Keratinocyte (primary cell): ENCODE measurements around the gene CPLANE2. TPM values are rescaled to one million over a fixed set of nuclear protein-coding genes. Genes with fewer than 3 reads are reported as not detected.

Experiments
- DNase-seq: peaks from one replicate; pipeline ENCODE4 v3.0.0-alpha.2; 2011; ENCODE audit warnings: low read depth, missing footprints, low spot score
- FAIRE-seq: peaks from 2 replicates; lab custom pipeline; 2011; peaks lifted over from hg19 to GRCh38; lab: Jason Lieb, UNC
- H2AFZ ChIP-seq: 2 replicates; pipeline ENCODE4 v1.6.0; 2012; ENCODE audit warnings: low read length, control low read depth, inconsistent platforms; ENCODE audit not compliant: control insufficient read depth
- H3K27ac ChIP-seq: 2 replicates; pipeline ENCODE4 v1.5.1; 2011; ENCODE audit warnings: low read length; ENCODE audit not compliant: control insufficient read depth, insufficient read depth
- H3K27me3 ChIP-seq: 3 replicates; pipeline ENCODE4 v1.6.0; 2011; ENCODE audit warnings: low read length; ENCODE audit not compliant: control insufficient read depth, insufficient read depth; ENCODE audit errors: extremely low read depth
- H3K36me3 ChIP-seq, 2 experiments: 2 replicates in 1 of 2; 3 replicates in 1 of 2; pipeline ENCODE4 v1.5.1; 2011; ENCODE audit warnings: low read length in 2 of 2, mild to moderate bottlenecking in 1 of 2; ENCODE audit not compliant: control insufficient read depth in 2 of 2, insufficient read depth in 2 of 2; ENCODE audit errors: extremely low read depth in 1 of 2
- H3K4me1 ChIP-seq: 3 replicates; pipeline ENCODE4 v1.5.1; 2011; ENCODE audit warnings: low read length; ENCODE audit not compliant: control insufficient read depth, insufficient read depth; ENCODE audit errors: extremely low read depth
- H3K4me2 ChIP-seq: 3 replicates; pipeline ENCODE4 v1.6.0; 2011; ENCODE audit warnings: low read depth, low read length; ENCODE audit not compliant: control insufficient read depth, insufficient read depth; ENCODE audit errors: extremely low read depth
- H3K4me3 ChIP-seq, 3 experiments: fragments of 200-600 bp in 1 of 3; sonication (generic) in 1 of 3; 2 replicates in 2 of 3; 3 replicates in 1 of 3; pipeline ENCODE4 v1.5.1; 2011 to 2016; ENCODE audit warnings: low read length in 3 of 3, mild to moderate bottlenecking in 3 of 3, control low read depth in 2 of 3, inconsistent platforms in 1 of 3, low read depth in 1 of 3, mixed read lengths in 1 of 3, mixed run types in 1 of 3, moderate library complexity in 1 of 3; ENCODE audit not compliant: control insufficient read depth in 2 of 3, insufficient read depth in 2 of 3; ENCODE audit errors: extremely low read depth in 1 of 3
- H3K79me2 ChIP-seq: 2 replicates; pipeline ENCODE4 v1.6.0; 2012; ENCODE audit warnings: low read length; ENCODE audit not compliant: control insufficient read depth, insufficient read depth
- H3K9ac ChIP-seq: 3 replicates; pipeline ENCODE4 v1.6.0; 2011; ENCODE audit warnings: low read length; ENCODE audit not compliant: control insufficient read depth, insufficient read depth; ENCODE audit errors: extremely low read depth
- H3K9me1 ChIP-seq: 3 replicates; pipeline ENCODE4 v1.6.0; 2011; ENCODE audit warnings: low read length; ENCODE audit not compliant: control insufficient read depth, insufficient read depth; ENCODE audit errors: extremely low read depth
- H3K9me3 ChIP-seq: 2 replicates; pipeline ENCODE4 v1.5.1; 2012; ENCODE audit warnings: low read depth, low read length; ENCODE audit not compliant: control insufficient read depth
- H4K20me1 ChIP-seq: 3 replicates; pipeline ENCODE4 v1.6.0; 2011; ENCODE audit warnings: low read length; ENCODE audit not compliant: control insufficient read depth, insufficient read depth; ENCODE audit errors: extremely low read depth
- CTCF ChIP-seq, 3 experiments: IDR thresholded peaks in 1 of 3; conservative IDR thresholded peaks in 1 of 3; optimal IDR thresholded peaks in 1 of 3; 2 replicates in 2 of 3; 3 replicates in 1 of 3; pipeline versions ENCODE3 to v1.5.1; 2011; ENCODE audit warnings: low read length in 3 of 3, mild to moderate bottlenecking in 3 of 3, moderate library complexity in 2 of 3, control low read depth in 1 of 3, inconsistent platforms in 1 of 3; ENCODE audit not compliant: insufficient read depth in 2 of 3; ENCODE audit errors: extremely low read depth in 1 of 3
- EZH2 ChIP-seq: IDR thresholded peaks from one replicate; pipeline ENCODE4 v1.6.1; 2012; ENCODE audit warnings: inconsistent platforms, mild to moderate bottlenecking, low read length, moderate library complexity
- dilution Hi-C: fragments of 300-500 bp; cut with MboI; formaldehyde crosslinking; loops from one replicate; pipeline ENCODE4 v1.7.0; 2020; ENCODE audit warnings: low sequenced_read_pairs; ENCODE audit not compliant: extremely low pct_ligation_motif_present
- polyA plus RNA-seq, 5 experiments: library from polyadenylated mRNA; depleted of rRNA in 3 of 5; stranded (reverse) in 3 of 5; stranded (forward) in 1 of 5; unstranded in 1 of 5; fragments of >200 nt; gene quantifications; 1 replicate in 1 of 5; 2 replicates in 3 of 5; 3 replicates in 1 of 5; pipeline versions ENCODE4 v1.2.1 to v1.2.3, GENCODE V29; 2011 to 2012; ENCODE audit warnings: missing spikeins in 2 of 5, low read depth in 1 of 5, low replicate concordance in 1 of 5

Gene CPLANE2
- polyA plus RNA-seq, 1 donor (not counting 4 experiments of a cell fraction or from before 2014, with no cell fraction given), result 2.5 TPM

GRCh38 chr1:16204634-16205333 is 32.2 kb downstream of the CPLANE2 start:
- H3K9me1 ChIP-seq, result no peaks in the 10 kb centered on the region

GRCh38 chr1:16204216-16204615 is 32.8 kb downstream of the CPLANE2 start:
- H3K27me3 ChIP-seq, result no peaks in the 10 kb centered on the region
- H3K36me3 ChIP-seq, result peaks cover 3 to 7% of the 10 kb centered on the region in 2 experiments
- no peak overlapping the region for H3K4me3 ChIP-seq
- H3K27ac ChIP-seq, result no peak overlapping the region
- H2AFZ ChIP-seq, result no peak overlapping the region
- H3K9me1 ChIP-seq, result no peaks in the 10 kb centered on the region
- H3K9ac ChIP-seq, result no peak overlapping the region
- peaks cover 17% of the 10 kb centered on the region for H3K4me1 ChIP-seq
- H3K4me2 ChIP-seq, result no peak overlapping the region
- no peaks in the 10 kb centered on the region for H4K20me1 ChIP-seq
- dilution Hi-C loops, result no loop called here
- no peak for FAIRE-seq
- H3K79me2 ChIP-seq, result no peaks in the 10 kb centered on the region
- no peak for DNase-seq
- no peaks in the 10 kb centered on the region for H3K9me3 ChIP-seq
- TF ChIP-seq EZH2, result no peak
- no peak for TF ChIP-seq CTCF (optimal IDR thresholded peaks at IDR 0.05 in 1 of 3, IDR thresholded peaks at IDR 0.05 in 1 of 3, conservative IDR thresholded peaks at IDR 0.05 in 1 of 3; ENCODE audit: extremely low read depth in 1 of 3, insufficient read depth in 2 of 3, low read length in 3 of 3)

More at GRCh38 chr1:16204634-16205333, 32.2 kb downstream of the CPLANE2 start:
- peaks cover 3 to 7% of the 10 kb centered on the region in 2 experiments for H3K36me3 ChIP-seq
- TF ChIP-seq EZH2, result no peak
- TF ChIP-seq CTCF (optimal IDR thresholded peaks at IDR 0.05 in 1 of 3, IDR thresholded peaks at IDR 0.05 in 1 of 3, conservative IDR thresholded peaks at IDR 0.05 in 1 of 3; ENCODE audit: extremely low read depth in 1 of 3, insufficient read depth in 2 of 3, low read length in 3 of 3), result peak; percentile 42 to 68 (median 49)
- no peaks in the 10 kb centered on the region for H3K79me2 ChIP-seq
- H3K4me2 ChIP-seq, result no peak overlapping the region
- no peaks in the 10 kb centered on the region for H4K20me1 ChIP-seq
- no peaks in the 10 kb centered on the region for H3K9me3 ChIP-seq
- FAIRE-seq, result no peak
- H3K9ac ChIP-seq, result no peak overlapping the region
- no peak overlapping the region for H3K4me3 ChIP-seq
- no peak for DNase-seq
- dilution Hi-C loops, result no loop called here
- H2AFZ ChIP-seq, result no peak overlapping the region
- H3K4me1 ChIP-seq, result peaks cover 17% of the 10 kb centered on the region
- no peak overlapping the region for H3K27ac ChIP-seq
- H3K27me3 ChIP-seq, result no peaks in the 10 kb centered on the region
